Loucy (cell line): ENCODE results near the gene NUP62.

Source experiments
- H2AFZ ChIP-seq: fragments of 200-600 bp; sonication (generic); 2 replicates; pipeline ENCODE4 v1.6.0; 2016; ENCODE audit warnings: antibody characterized with exemption, mild to moderate bottlenecking, low read length, moderate library complexity
- H3F3A ChIP-seq: fragments of 200-600 bp; 2 replicates; pipeline ENCODE4 v1.6.0; 2016; ENCODE audit warnings: antibody characterized with exemption, low read depth, mild to moderate bottlenecking
- H3K27me3 ChIP-seq: fragments of 200-600 bp; sonication (generic); 2 replicates; pipeline ENCODE4 v1.6.1; 2014; ENCODE audit warnings: low read length, mild to moderate bottlenecking; ENCODE audit not compliant: insufficient read depth, poor library complexity, severe bottlenecking
- H3K36me3 ChIP-seq: fragments of 200-600 bp; sonication (generic); 2 replicates; pipeline ENCODE4 v1.6.1; 2016; ENCODE audit warnings: low read length; ENCODE audit not compliant: insufficient read depth
- H3K4me1 ChIP-seq: fragments of 200-600 bp; sonication (generic); 2 replicates; pipeline ENCODE4 v1.5.1; 2014; ENCODE audit warnings: low read length, mild to moderate bottlenecking; ENCODE audit not compliant: insufficient read depth, poor library complexity, severe bottlenecking
- H3K4me2 ChIP-seq: fragments of 200-600 bp; sonication (generic); 2 replicates; pipeline ENCODE4 v1.6.0; 2014; ENCODE audit warnings: antibody characterized with exemption, low read length, low read depth, mild to moderate bottlenecking; ENCODE audit not compliant: poor library complexity, severe bottlenecking
- H3K4me3 ChIP-seq: fragments of 200-600 bp; sonication (generic); 2 replicates; pipeline ENCODE4 v1.5.1; 2014; ENCODE audit warnings: low read length, mild to moderate bottlenecking, mixed read lengths; ENCODE audit not compliant: poor library complexity, severe bottlenecking
- H3K79me2 ChIP-seq: fragments of 200-600 bp; sonication (generic); 2 replicates; pipeline ENCODE4 v1.6.1; 2014; ENCODE audit warnings: low read length; ENCODE audit not compliant: insufficient read depth
- H3K9ac ChIP-seq: fragments of 200-600 bp; sonication (generic); 2 replicates; pipeline ENCODE4 v1.6.0; 2014; ENCODE audit warnings: mild to moderate bottlenecking, low read depth, low read length, moderate library complexity; ENCODE audit not compliant: poor library complexity, severe bottlenecking
- H3K9me2 ChIP-seq: fragments of 200-600 bp; sonication (generic); replicated peaks from 2 replicates; pipeline ENCODE4 v1.6.1; 2016; ENCODE audit warnings: low read depth, low read length, mixed read lengths
- H3K9me3 ChIP-seq: fragments of 200-600 bp; sonication (generic); 2 replicates; pipeline ENCODE4 v1.6.1; 2014; ENCODE audit warnings: mild to moderate bottlenecking, antibody characterized with exemption, low read length, low read depth; ENCODE audit not compliant: insufficient read depth
- H4K20me1 ChIP-seq: fragments of 200-600 bp; sonication (generic); 2 replicates; pipeline ENCODE4 v1.6.0; 2014; ENCODE audit warnings: antibody characterized with exemption, low read length, mild to moderate bottlenecking; ENCODE audit not compliant: insufficient read depth, poor library complexity, severe bottlenecking
- CTCF ChIP-seq: fragments of 200-600 bp; sonication (generic); conservative IDR thresholded peaks from 2 replicates; pipeline ENCODE4 v1.5.1; 2014; ENCODE audit warnings: mild to moderate bottlenecking, antibody characterized with exemption, low read length
- EZH2phosphoT487 ChIP-seq: fragments of 200-600 bp; IDR thresholded peaks from 2 replicates; pipeline ENCODE4 v1.6.1; 2018; ENCODE audit warnings: antibody characterized with exemption, mild to moderate bottlenecking, moderate library complexity, borderline replicate concordance

Gene NUP62

DNA sequence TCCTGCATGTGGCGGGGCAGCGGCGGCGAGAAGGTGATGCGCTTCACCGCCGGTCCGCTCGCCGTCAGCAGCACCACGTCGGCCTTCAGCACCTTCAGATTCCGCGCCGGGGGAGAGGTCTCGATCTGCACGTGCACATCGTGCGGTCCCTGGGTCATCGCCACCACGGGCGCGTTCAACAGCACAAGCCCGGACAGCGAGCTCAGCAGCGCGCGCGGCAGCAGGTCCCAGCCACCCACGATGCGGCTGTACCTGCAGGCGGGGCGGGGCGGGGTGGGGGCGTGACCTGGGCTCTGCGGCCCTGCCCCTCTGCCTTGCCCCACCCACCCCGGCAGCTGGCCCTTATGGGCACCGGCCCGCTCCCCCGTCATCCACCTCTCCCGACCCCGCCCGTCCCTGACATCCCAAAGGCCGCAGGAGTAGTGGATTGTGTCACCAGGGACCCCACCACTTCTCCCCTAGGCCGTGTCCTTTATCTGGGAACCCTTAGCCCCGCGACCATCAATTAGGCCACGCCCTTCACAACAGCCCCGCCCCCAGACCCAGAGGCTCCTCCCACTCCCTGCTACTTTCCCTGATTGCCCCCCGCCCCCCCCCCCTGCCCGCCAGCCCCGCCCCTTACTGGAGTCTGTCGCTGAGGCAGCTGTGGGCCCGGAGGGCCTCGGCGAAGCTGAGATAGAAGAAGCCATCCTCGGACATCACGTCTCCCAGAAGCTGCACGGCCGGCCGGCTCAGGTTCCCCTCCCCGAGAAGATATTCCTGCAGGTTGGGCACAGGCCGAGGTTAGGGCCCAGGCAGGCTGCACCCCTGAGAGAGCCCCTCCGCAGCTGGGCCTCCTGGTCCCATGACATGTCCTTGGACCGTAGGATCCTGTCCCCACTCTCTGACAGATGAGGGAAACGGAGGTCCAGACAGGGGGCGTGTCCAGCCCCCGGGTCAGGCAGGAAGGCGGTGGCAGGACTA, 38.7 kb downstream of the NUP62 start:
- H2AFZ ChIP-seq = no peak overlapping the region
- no peaks in the 10 kb centered on the region for H3K79me2 ChIP-seq
- no peaks in the 10 kb centered on the region for H3K9me2 ChIP-seq
- TF ChIP-seq CTCF (no peak), EZH2phosphoT487 (no peak)
- H3K9ac ChIP-seq = no peak overlapping the region
- no peaks in the 10 kb centered on the region for H3K36me3 ChIP-seq
- no peaks in the 10 kb centered on the region for H3K9me3 ChIP-seq
- H4K20me1 ChIP-seq = no peaks in the 10 kb centered on the region
- H3F3A ChIP-seq = no peaks in the 10 kb centered on the region
- peaks cover 1% of the 10 kb centered on the region for H3K4me1 ChIP-seq
- no peak overlapping the region for H3K4me2 ChIP-seq
- no peaks in the 10 kb centered on the region for H3K27me3 ChIP-seq
- no peak overlapping the region for H3K4me3 ChIP-seq

DNA sequence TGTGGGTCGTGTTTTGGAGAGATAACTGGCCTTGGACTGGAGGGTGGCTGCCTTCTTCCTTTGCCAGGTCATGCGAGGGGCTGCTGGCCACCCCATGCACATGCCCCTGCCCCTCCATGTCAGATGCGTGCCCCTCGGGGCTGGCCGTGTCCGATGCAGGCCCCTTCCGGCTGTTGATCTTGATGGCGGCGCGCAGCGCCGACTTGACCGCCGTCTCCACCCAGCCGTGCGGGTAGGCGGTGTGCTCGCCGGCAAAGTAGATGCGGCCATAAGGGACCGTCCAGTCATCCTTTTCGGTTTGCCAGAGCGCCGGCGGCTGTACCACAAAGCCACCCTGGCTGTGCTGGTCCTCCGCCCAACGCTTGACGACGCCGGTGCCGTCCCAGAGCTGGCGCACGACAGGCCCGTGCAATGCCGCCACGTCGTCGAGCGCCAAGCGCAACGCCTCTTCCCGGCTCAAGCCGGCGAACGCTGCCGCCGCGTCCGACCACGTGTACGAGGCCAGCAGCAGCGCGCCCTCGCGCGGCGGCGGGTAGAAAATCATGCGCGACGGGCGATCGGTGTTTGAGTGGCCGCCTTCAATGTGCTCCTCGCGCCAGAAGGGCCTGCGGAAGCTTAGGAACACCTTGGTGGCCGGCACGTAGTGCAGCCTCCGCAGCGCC, 39.5 kb downstream of the NUP62 start:
- no peak overlapping the region for H2AFZ ChIP-seq
- no peaks in the 10 kb centered on the region for H3K27me3 ChIP-seq
- H3K9ac ChIP-seq = no peak overlapping the region
- no peaks in the 10 kb centered on the region; the same call in 1 of the 2 replicates for H3K36me3 ChIP-seq
- H3K4me1 ChIP-seq = no peaks in the 10 kb centered on the region
- H3K4me3 ChIP-seq = no peak overlapping the region
- no peak overlapping the region for H3K4me2 ChIP-seq
- TF ChIP-seq CTCF (no peak), EZH2phosphoT487 (no peak)
- H3K79me2 ChIP-seq = no peaks in the 10 kb centered on the region
- no peaks in the 10 kb centered on the region for H3K9me3 ChIP-seq
- H3F3A ChIP-seq = no peaks in the 10 kb centered on the region
- no peaks in the 10 kb centered on the region for H4K20me1 ChIP-seq
- H3K9me2 ChIP-seq = no peaks in the 10 kb centered on the region

- Histone ChIP-seq H3K9ac (no peak overlapping the region), H3K4me3 (no peak overlapping the region), H4K20me1 (no peaks in the 10 kb centered on the region), H3K79me2 (no peaks in the 10 kb centered on the region), H3K27me3 (no peaks in the 10 kb centered on the region), H3K4me1 (no peaks in the 10 kb centered on the region), H2AFZ (no peak overlapping the region), H3K4me2 (no peak overlapping the region), H3K9me3 (no peaks in the 10 kb centered on the region), H3K9me2 (no peaks in the 10 kb centered on the region), H3K36me3 (peaks cover 5% of the 10 kb centered on the region; the same call in 1 of the 2 replicates), H3F3A (no peaks in the 10 kb centered on the region)
- no peak for TF ChIP-seq CTCF
- TF ChIP-seq EZH2phosphoT487 = no peak
Measured at GRCh38 chr19:49889038-49889686, 40.1 kb downstream of the NUP62 start.
